Measurements from ENCODE around the gene DIRAS3.
"Not testable (repeated sequence)": the region's sequence is repeated elsewhere in the genome, so short reads cannot be mapped to it uniquely, and the experiment has no call there.

Gene DIRAS3

GRCh38 chr1:68049941-68050878 is at the start of gene DIRAS3:
TSS of gene DIRAS3 (minus strand) at chr1:68050627. CDS start at chr1:68047297, 3,330 bp downstream.
- DNase-seq = no peak

GRCh38 chr1:68093737-68094136 is 43.3 kb upstream of the DIRAS3 start:
- no peak for DNase-seq

DNA sequence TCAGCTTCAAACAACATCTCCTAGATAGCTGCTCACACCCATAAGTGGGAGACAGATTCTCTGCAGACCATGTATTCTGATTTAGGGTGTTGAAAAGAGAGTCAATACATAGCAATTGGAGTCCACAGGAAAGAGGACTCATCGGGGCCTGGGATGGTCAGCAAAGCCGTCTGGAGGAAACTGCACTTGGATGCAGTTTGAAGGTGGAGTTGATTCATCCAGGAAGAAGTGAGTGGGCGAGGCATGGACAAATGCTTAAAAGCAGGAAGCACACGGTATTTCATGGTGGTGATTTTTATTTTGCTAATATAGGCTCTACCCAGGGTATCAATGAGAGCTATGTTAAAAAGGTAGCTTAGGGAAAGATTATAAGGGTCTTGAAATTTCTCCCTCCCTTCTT is 36.8 kb upstream of the DIRAS3 start:
- no peak for DNase-seq

- no peak for DNase-seq
Observed at GRCh38 chr1:68085752-68086151, 35.3 kb upstream of the DIRAS3 start.

DNA sequence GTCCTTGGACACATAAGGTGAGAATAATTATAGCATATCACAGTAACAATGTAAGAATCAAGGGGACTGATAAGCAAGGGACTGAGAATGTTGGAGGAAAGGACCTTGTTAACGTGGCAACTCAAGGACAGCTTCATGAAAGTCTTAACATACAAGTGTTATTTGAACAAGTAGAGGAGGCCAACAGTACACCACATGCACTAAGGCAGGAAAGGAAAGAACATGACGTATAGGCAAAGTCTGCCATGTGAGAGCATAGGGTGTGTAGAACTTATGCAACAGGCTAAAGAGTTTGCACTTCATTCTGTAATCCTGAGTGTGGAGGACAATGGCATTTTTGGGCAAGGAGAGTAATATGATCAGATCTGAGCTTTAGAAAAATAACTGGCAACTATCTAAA is 33.3 kb upstream of the DIRAS3 start:
- DNase-seq = no peak

GRCh38 chr1:68081775-68082283 is 31.4 kb upstream of the DIRAS3 start:
- DNase-seq = no peak

DNA sequence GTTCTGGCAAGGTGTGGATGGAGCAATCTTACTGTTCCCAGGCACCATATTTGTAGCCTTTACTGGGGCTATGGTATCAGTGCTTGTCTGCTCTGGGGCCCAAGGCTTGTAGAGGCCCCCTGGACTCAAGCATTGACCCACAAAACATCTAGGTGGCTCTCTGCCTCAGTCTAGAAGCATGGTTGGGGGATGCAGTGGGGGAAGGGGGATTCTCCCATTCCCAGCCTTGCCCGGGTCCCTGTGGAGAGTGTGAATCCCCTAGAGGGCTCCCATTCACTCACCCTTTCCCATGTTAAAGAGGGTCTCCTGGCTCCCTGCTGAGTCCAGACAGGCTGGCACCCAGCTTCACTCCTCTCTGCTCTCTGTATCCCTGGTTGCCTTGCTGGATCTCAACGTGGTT is 28.2 kb upstream of the DIRAS3 start:
- DNase-seq = no peak

DNA sequence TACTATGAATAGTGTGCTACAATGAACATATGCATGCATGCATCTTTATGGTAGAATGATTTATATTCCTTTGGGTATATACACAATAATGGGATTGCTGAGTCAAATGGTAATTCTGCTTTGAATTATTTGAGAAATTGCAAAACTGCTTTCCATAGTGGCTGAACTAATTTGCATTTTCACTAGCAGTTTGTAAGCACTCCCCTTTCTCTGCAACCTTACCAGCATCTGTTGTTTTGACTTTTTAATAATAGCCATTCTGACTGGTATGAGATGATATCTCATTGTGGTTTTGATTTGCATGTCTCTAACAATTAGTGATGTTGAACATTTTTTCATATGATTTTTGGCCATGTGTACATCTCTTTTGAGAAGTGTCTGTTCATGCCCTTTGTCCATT is 24.0 kb upstream of the DIRAS3 start:
- DNase-seq = no peak

- no peak for DNase-seq
Observed at GRCh38 chr1:68065766-68066165, 15.3 kb upstream of the DIRAS3 start.

DNA sequence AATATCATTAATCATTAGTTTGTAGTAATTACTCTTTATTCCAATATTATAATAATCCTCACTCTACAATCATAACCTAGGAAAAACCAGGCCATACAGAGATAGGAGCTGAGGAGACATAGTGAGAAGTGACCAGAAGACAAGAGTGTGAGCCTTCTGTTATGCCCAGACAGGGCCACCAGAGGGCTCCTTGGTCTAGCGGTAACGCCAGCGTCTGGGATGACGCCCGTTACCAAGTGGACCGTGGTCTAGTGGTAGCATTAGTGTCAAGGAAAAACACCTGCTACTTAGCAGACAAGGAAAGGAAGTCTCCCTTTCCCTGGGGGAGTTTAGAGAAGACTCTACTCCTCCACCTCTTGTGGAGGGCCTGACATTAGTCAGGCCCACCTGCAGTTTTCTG is 7.6 kb upstream of the DIRAS3 start:
- not testable (repeated sequence) for DNase-seq

GRCh38 chr1:68057564-68057963 is 7.1 kb upstream of the DIRAS3 start:
- DNase-seq = no peak

DNA sequence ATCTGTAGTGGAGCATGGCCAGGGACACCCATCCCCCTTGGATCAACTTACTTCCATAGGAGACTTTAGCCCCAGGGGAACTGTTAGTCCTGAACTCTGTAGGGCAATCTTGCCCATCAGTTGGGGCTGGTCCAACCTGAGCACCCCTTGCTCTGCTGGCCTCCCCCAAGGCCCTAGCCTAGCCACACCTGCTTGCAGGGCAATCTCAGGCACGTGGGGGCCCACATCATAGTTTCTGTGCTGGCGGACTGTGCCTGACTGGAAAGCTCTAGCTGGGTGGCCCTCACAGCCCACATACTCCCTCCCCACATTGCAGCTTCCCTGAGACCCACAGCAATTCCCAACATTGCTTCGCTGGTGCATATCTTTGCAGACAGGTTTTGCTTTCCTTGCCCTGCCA is 6.6 kb upstream of the DIRAS3 start:
- no peak for DNase-seq

DNA sequence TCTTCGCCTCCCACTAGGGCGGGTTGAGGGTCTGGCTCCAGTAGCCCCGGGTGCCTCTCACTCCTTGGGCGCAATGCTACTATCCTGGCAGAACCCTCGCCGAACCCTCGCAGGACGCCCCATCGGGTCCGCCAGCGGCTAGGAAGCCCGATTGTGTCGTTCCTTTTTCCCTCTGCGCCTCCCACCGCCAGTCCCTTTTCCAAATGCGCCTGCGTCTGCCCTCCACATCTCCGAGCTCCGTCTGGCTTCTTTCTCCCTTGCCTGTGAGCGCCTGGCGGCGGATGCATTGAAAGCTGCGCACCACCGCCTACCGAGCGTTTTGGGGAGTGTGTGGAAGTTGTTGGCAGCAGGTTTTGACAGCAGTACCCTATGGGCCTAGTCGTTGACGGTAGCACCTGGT is 1.0 kb upstream of the DIRAS3 start:
- DNase-seq = no peak

- no peak for DNase-seq
Observed at GRCh38 chr1:68047659-68048026, 2.8 kb downstream of the DIRAS3 start.

DNA sequence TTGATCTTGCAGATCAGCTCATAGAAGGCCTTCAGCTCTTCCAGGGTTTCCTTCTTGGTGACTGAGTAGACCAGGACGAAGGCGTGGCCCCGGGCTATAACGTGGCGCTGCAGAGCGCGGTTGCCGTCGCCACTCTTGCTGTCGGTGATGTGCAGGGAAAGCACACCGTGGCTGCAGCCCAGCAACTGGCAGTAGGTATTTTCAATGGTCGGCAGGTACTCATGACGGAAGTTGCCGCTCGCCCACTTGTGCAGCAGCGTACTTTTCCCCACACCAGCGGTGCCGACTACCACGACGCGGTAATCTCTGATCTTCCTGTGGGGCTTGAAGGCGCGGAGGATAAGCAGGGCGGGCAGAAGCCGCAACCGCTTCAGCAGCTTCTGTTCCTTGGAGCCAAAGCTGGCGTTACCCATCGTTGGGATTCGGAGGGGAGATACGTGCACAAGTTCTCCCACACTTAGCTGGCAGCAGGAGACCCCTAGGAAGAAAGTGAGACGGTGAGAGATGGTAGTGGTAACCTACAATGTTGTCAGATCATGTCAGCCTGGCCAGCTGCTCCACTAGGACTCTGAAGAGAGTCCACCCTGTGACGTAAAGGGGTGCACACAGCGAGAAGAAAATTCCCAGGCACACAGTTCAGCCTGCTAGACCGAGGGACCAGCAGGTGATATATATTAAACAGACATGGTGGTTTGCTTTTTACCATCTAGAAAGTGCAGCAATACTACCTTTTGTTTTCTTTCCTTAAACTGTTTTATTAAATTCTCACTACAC is 3.4 kb downstream of the DIRAS3 start:
- DNase-seq = no peak

DNA sequence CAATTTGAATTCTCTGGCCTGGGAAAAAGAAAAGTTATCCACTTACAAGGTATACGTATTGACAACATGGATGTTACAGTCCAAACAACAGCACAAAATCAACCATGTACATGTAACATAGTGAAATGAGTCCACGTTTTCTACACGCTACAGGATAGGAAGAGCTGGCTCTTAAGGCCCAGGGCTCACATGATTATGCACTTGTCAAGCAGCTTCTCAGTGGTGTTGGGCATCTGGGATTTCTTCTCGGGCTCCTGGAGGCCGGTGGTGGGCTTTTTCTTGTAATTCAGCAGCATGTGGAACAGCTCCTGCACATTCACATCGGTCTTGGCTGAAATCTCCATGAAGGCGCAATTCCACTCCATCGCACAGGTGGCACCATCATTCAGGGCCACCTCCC is 4.0 kb downstream of the DIRAS3 start:
- DNase-seq = no peak

DNA sequence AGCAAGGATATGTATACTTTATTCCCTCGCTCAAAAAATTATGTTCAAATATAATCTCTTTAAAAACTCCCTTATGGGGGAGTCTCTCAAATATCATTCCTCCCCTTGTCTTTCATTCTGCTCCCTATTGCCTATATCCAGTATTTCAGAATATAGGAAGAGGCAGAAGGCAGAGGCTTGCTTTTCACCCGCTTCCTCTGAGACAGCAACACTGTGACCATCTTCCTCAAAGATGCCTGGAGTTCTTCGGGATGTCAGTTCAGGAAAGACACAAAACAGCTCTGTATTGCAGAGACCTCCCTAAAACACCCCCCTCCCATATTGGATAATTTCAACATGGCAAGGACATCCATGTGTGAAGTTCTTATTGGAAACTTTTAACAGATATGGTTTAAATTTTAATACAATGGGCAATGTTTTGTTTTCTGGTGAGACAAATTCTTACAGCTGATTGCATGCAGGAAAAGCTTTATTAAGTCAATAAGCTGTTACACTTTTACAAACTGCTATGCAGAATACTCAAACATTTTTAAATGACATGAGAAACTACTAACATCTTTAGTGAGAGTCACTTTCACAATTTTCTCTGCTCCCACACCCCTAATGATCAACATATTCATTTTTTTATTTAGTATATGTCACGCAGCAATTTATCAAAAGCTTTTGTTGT is 4.8 kb downstream of the DIRAS3 start:
- no peak for DNase-seq

DNA sequence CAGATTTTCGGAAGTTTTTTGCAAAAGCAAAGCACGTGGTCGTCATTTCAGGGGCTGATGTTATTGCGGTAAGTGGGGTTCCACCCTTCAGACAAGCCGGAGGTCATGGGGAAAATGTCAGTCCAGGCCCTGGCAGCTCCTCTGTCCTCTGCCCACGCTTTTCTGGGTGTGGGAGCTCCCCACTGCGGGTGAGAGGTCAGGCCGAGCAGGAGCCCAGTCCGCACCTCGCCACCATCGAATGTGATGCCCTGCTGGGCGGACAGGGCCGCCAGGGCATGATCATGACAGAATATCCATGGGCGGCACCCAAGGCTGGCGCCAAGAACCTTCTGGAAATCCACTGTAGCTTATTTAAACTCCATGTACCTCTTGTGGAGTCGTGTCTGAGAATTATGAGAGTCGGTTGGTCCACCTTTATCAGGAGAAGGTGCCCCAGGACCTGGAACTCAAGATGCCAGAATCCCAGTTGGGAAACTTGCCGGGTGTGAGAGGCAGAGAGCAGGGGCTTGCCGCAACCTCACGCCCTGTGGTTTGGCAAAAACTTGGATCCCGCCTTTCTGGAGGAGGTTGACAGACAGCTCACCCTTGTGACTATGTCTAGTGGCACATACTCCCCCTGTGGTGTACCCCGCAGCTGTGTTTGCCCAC is 6.9 kb downstream of the DIRAS3 start:
- no peak for DNase-seq

- DNase-seq = no peak
Observed at GRCh38 chr1:68036946-68037345, 13.5 kb downstream of the DIRAS3 start.

DNA sequence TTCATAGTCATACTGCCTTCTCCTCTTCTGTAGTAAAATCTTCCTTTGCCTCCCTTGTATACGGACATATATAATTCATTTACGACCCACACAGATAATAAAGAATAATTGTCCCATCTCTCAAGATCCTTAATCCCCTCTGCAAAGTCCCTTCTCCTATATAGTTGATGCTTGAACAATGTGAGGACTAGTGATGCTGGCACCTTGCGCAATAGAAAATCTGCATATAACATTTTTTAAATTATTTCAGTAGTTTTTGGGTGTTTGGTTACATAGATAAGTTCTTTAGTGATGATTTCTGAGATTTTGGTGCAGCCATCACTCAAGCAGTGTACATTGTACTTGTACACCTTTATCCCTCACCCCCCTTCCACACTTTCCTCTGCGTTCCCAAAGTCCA is 21.0 kb downstream of the DIRAS3 start:
- no peak for DNase-seq

DNA sequence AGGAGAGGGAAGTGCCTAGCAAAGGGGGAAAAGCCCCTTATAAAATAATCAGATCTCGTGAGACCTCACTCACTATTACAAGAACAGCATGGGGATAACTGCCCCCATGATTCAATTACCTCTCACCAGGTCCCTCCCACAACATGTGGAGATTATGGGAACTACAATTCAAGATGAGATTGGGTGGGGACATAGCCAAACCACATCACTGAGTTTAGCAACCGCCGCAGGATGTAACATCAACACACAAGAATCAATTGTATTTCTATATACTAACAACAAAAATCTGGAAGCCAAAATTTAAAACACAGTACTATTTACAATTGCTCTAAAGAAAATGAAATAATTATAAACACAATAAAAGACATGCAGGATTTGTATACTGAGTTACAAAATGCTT is 21.9 kb downstream of the DIRAS3 start:
- no peak for DNase-seq

DNA sequence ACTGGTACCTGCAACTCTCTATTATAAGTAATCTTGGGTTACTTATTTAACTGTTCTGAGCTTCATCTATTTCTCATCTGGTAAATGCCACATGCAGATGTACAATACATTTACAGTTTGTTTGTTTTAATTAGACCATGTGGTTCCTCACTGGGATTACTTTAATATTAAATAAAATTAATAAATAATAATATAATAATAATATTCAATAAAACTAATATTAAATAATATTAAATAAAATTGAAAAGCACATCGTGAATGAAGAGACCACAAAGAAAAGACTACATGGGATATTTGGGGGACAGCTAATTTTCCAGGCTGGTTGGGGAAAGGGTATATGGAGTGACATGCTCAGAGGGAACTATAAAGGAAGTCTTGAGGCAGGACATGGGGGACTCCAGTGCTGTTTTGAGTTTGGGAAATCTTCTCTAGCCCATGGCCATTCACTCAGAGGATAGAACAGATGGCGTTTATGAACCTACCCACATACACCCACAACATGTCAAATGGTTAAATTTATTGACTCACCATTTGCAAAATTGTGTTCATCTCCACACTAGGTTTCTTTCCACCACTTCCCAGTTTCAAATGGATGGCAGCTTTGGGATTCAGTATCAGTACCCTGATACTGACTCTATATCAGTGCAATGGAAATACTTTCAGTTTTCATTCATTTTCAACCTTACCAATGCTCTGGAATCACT is 25.6 kb downstream of the DIRAS3 start:
- DNase-seq = no peak

Data from CD4-positive, alpha-beta T cell treated with Interleukin-1 beta for 1 hour (primary cell).